ENCODE results near the gene TUBB4A. TPM values are rescaled to one million over a fixed set of nuclear protein-coding genes. Genes with fewer than 3 reads are reported as not detected.

The TUBB4A gene
- total RNA-seq, 1 donor from 2014 or later = 1.7 TPM

GRCh38 chr19:6476155-6476895 lies 25.8 kb downstream of the TUBB4A start:
- H3K27ac ChIP-seq (ENCODE audit: low read depth, low read length) = no peak overlapping the region
- H3K27me3 ChIP-seq (ENCODE audit: insufficient read depth, low read length) = peaks cover 6% of the 10 kb centered on the region
- H3K4me1 ChIP-seq (ENCODE audit: insufficient read depth, low read length) = no peaks in the 10 kb centered on the region
- no peaks in the 10 kb centered on the region for H3K36me3 ChIP-seq (ENCODE audit: insufficient read depth, low read length)
- no peaks in the 10 kb centered on the region for H3K79me2 ChIP-seq (ENCODE audit: insufficient read depth, low read length)
- Mint-ChIP-seq H3K4me1 (ENCODE audit: low read depth, unreplicated experiment) (no peaks in the 10 kb centered on the region), H3K27ac (ENCODE audit: unreplicated experiment) (peak overlapping the region; percentile 34), H3K36me3 (ENCODE audit: low read depth, unreplicated experiment) (no peaks in the 10 kb centered on the region), H3K9me3 (ENCODE audit: unreplicated experiment) (no peaks in the 10 kb centered on the region), H3K4me3 (ENCODE audit: unreplicated experiment) (peak overlapping the region; percentile 64), H3K27me3 (ENCODE audit: low read depth, unreplicated experiment) (peaks cover 11% of the 10 kb centered on the region)
- H3K4me2 ChIP-seq (ENCODE audit: low read length) = peak overlapping the region; percentile 67
- H2AFZ ChIP-seq (ENCODE audit: low read depth, low read length) = peak overlapping the region; percentile 60
- H3K4me3 ChIP-seq (ENCODE audit: insufficient read depth, low read depth, low read length) = peak overlapping the region; percentile 33
- no peak for DNase-seq (ENCODE audit: low read depth)
- FAIRE-seq = no peak
- TF ChIP-seq EZH2 (IDR thresholded peaks at IDR 0.05; ENCODE audit: insufficient read depth, low read length) (no peak), CTCF (IDR thresholded peaks at IDR 0.05; ENCODE audit: insufficient read depth, low read depth, low read length) (no peak)
- H3K9me3 ChIP-seq (ENCODE audit: insufficient read depth, low read depth, low read length) = no peaks in the 10 kb centered on the region
- H3K9ac ChIP-seq (ENCODE audit: low read length) = peak overlapping the region; percentile 6
- H4K20me1 ChIP-seq (ENCODE audit: insufficient read depth, low read length) = no peaks in the 10 kb centered on the region

- no peak overlapping the region for H3K4me3 ChIP-seq (ENCODE audit: insufficient read depth, low read depth, low read length)
- H3K79me2 ChIP-seq (ENCODE audit: insufficient read depth, low read length) = no peaks in the 10 kb centered on the region
- TF ChIP-seq CTCF (IDR thresholded peaks at IDR 0.05; ENCODE audit: insufficient read depth, low read depth, low read length) = no peak
- peak; percentile 41 for TF ChIP-seq EZH2 (IDR thresholded peaks at IDR 0.05; ENCODE audit: insufficient read depth, low read length)
- Mint-ChIP-seq H3K9me3 (ENCODE audit: unreplicated experiment) (no peaks in the 10 kb centered on the region), H3K36me3 (ENCODE audit: low read depth, unreplicated experiment) (no peaks in the 10 kb centered on the region), H3K27me3 (ENCODE audit: low read depth, unreplicated experiment) (peaks cover 11% of the 10 kb centered on the region), H3K4me1 (ENCODE audit: low read depth, unreplicated experiment) (no peaks in the 10 kb centered on the region), H3K4me3 (ENCODE audit: unreplicated experiment) (peak overlapping the region; percentile 45), H3K27ac (ENCODE audit: unreplicated experiment) (no peak overlapping the region)
- no peaks in the 10 kb centered on the region for H3K36me3 ChIP-seq (ENCODE audit: insufficient read depth, low read length)
- H3K4me2 ChIP-seq (ENCODE audit: low read length) = peak overlapping the region; percentile 67
- H2AFZ ChIP-seq (ENCODE audit: low read depth, low read length) = peak overlapping the region; percentile 26
- H3K9me3 ChIP-seq (ENCODE audit: insufficient read depth, low read depth, low read length) = no peaks in the 10 kb centered on the region
- H3K9ac ChIP-seq (ENCODE audit: low read length) = no peak overlapping the region
- DNase-seq (ENCODE audit: low read depth) = no peak
- H4K20me1 ChIP-seq (ENCODE audit: insufficient read depth, low read length) = no peaks in the 10 kb centered on the region
- H3K27me3 ChIP-seq (ENCODE audit: insufficient read depth, low read length) = peaks cover 6% of the 10 kb centered on the region
- no peak for FAIRE-seq
- no peaks in the 10 kb centered on the region for H3K4me1 ChIP-seq (ENCODE audit: insufficient read depth, low read length)
- H3K27ac ChIP-seq (ENCODE audit: low read depth, low read length) = no peak overlapping the region
These were observed 26.6 kb downstream of the TUBB4A start for GRCh38 chr19:6475321-6476108.
